ENCODE data around the gene PLEKHG2. TPM values are rescaled to one million over a fixed set of nuclear protein-coding genes. Genes with fewer than 3 reads are reported as not detected.

Gene PLEKHG2
- total RNA-seq, 1 donor from 2014 or later: 172 TPM

GRCh38 chr19:39386557-39386956, 25.9 kb upstream of the PLEKHG2 start:
- no peak for DNase-seq (ENCODE audit: low spot score)
- peaks cover 9% of the 10 kb centered on the region for H3K27me3 Mint-ChIP-seq (ENCODE audit: unreplicated experiment)
- H3K27ac Mint-ChIP-seq (ENCODE audit: unreplicated experiment): no peak overlapping the region
- H3K4me1 Mint-ChIP-seq (ENCODE audit: unreplicated experiment): peaks cover 13% of the 10 kb centered on the region
- no peak overlapping the region for H3K4me3 Mint-ChIP-seq (ENCODE audit: unreplicated experiment)
- peaks cover 41% of the 10 kb centered on the region for H3K36me3 Mint-ChIP-seq (ENCODE audit: low read depth, unreplicated experiment)
- TF ChIP-seq, protein P1, sequence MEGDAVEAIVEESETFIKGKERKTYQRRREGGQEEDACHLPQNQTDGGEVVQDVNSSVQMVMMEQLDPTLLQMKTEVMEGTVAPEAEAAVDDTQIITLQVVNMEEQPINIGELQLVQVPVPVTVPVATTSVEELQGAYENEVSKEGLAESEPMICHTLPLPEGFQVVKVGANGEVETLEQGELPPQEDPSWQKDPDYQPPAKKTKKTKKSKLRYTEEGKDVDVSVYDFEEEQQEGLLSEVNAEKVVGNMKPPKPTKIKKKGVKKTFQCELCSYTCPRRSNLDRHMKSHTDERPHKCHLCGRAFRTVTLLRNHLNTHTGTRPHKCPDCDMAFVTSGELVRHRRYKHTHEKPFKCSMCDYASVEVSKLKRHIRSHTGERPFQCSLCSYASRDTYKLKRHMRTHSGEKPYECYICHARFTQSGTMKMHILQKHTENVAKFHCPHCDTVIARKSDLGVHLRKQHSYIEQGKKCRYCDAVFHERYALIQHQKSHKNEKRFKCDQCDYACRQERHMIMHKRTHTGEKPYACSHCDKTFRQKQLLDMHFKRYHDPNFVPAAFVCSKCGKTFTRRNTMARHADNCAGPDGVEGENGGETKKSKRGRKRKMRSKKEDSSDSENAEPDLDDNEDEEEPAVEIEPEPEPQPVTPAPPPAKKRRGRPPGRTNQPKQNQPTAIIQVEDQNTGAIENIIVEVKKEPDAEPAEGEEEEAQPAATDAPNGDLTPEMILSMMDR (IDR thresholded peaks at IDR 0.05; ENCODE audit: unreplicated experiment): no peak
- H3K9me3 Mint-ChIP-seq (ENCODE audit: unreplicated experiment): no peaks in the 10 kb centered on the region

DNA sequence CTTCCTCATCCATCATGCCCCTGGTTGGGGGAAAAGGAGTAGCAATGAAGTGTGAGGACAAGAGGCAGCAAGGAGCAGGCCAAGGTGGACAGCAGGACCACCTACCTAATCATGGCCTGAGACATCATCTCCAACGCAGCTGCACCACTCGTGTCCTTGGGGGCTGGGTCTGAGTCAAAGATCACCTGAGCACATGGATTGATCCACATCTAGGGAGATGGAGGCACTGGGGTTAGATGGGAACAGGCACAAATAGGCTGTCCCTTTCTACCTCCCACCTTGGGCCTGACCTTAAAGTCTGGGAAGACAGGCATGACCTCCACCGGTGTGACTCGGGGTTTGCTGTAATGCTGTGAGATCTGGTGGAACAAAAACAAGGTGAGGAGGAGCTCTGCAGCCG, 23.8 kb upstream of the PLEKHG2 start:
- Mint-ChIP-seq H3K4me1 (ENCODE audit: unreplicated experiment) (peaks cover 19% of the 10 kb centered on the region), H3K4me3 (ENCODE audit: unreplicated experiment) (peak overlapping the region; percentile 70), H3K27ac (ENCODE audit: unreplicated experiment) (peak overlapping the region; percentile 61), H3K27me3 (ENCODE audit: unreplicated experiment) (peaks cover 11% of the 10 kb centered on the region), H3K36me3 (ENCODE audit: low read depth, unreplicated experiment) (peaks cover 37% of the 10 kb centered on the region), H3K9me3 (ENCODE audit: unreplicated experiment) (no peaks in the 10 kb centered on the region)
- TF ChIP-seq, protein P1 (IDR thresholded peaks at IDR 0.05; ENCODE audit: unreplicated experiment): no peak
- no peak for DNase-seq (ENCODE audit: low spot score)

- Mint-ChIP-seq H3K4me1 (ENCODE audit: unreplicated experiment) (peaks cover 19% of the 10 kb centered on the region), H3K9me3 (ENCODE audit: unreplicated experiment) (no peaks in the 10 kb centered on the region), H3K27ac (ENCODE audit: unreplicated experiment) (peak overlapping the region; percentile 93), H3K4me3 (ENCODE audit: unreplicated experiment) (peak overlapping the region; percentile 98), H3K36me3 (ENCODE audit: low read depth, unreplicated experiment) (peaks cover 33% of the 10 kb centered on the region), H3K27me3 (ENCODE audit: unreplicated experiment) (peaks cover 13% of the 10 kb centered on the region)
- TF ChIP-seq, protein P1 (IDR thresholded peaks at IDR 0.05; ENCODE audit: unreplicated experiment): no peak
- no peak for DNase-seq (ENCODE audit: low spot score)
These were observed 22.6 kb upstream of the PLEKHG2 start for GRCh38 chr19:39389631-39390414.

DNA sequence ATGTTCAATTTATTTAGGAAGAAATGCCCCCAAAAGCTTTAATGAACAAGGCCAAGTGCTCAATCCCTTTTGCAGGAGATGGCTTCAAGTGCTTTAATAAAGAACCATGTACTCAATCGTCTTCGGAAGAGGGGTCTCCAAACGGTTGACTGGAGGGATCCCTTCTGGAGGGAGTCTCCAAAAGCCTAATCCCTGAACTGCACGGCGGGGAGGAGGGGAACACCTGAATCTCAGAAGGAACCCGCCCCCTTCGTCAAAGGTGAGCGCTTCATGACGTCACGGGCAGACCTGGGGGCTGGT, 22.1 kb upstream of the PLEKHG2 start:
- DNase-seq (ENCODE audit: low spot score): no peak
- Mint-ChIP-seq H3K4me3 (ENCODE audit: unreplicated experiment) (peak overlapping the region; percentile 98), H3K9me3 (ENCODE audit: unreplicated experiment) (no peaks in the 10 kb centered on the region), H3K27ac (ENCODE audit: unreplicated experiment) (peak overlapping the region; percentile 93), H3K4me1 (ENCODE audit: unreplicated experiment) (peaks cover 19% of the 10 kb centered on the region), H3K27me3 (ENCODE audit: unreplicated experiment) (peaks cover 13% of the 10 kb centered on the region), H3K36me3 (ENCODE audit: low read depth, unreplicated experiment) (peaks cover 38% of the 10 kb centered on the region)
- TF ChIP-seq, protein P1 (IDR thresholded peaks at IDR 0.05; ENCODE audit: unreplicated experiment): no peak

GRCh38 chr19:39390751-39391437, 21.6 kb upstream of the PLEKHG2 start, which contains the start of the genes MED29 and PAF1:
Gene MED29 (plus strand): TSS chr19:39391378. CDS start chr19:39391423, 45 bp downstream.
Gene PAF1 (minus strand): TSS chr19:39391106. CDS start chr19:39390864, 242 bp downstream.
- Mint-ChIP-seq H3K9me3 (ENCODE audit: unreplicated experiment) (no peaks in the 10 kb centered on the region), H3K27ac (ENCODE audit: unreplicated experiment) (peak within 1 kb of the TSS; percentile 93), H3K27me3 (ENCODE audit: unreplicated experiment) (peaks cover 15% of the 10 kb centered on the region), H3K4me1 (ENCODE audit: unreplicated experiment) (peaks cover 19% of the 10 kb centered on the region), H3K4me3 (ENCODE audit: unreplicated experiment) (peak within 1 kb of the TSS; percentile 98), H3K36me3 (ENCODE audit: low read depth, unreplicated experiment) (peaks cover 37% of the 10 kb centered on the region)
- TF ChIP-seq, protein P1 (IDR thresholded peaks at IDR 0.05; ENCODE audit: unreplicated experiment): no peak
- peak; percentile 87 for DNase-seq (ENCODE audit: low spot score)
